Left hindlimb (tissue), 1 donor: ENCODE data around the gene GPER1.

Experiments used
- DNase-seq: peaks from one replicate; pipeline ENCODE4 v3.0.0-alpha.2; 2018

Gene GPER1

DNA sequence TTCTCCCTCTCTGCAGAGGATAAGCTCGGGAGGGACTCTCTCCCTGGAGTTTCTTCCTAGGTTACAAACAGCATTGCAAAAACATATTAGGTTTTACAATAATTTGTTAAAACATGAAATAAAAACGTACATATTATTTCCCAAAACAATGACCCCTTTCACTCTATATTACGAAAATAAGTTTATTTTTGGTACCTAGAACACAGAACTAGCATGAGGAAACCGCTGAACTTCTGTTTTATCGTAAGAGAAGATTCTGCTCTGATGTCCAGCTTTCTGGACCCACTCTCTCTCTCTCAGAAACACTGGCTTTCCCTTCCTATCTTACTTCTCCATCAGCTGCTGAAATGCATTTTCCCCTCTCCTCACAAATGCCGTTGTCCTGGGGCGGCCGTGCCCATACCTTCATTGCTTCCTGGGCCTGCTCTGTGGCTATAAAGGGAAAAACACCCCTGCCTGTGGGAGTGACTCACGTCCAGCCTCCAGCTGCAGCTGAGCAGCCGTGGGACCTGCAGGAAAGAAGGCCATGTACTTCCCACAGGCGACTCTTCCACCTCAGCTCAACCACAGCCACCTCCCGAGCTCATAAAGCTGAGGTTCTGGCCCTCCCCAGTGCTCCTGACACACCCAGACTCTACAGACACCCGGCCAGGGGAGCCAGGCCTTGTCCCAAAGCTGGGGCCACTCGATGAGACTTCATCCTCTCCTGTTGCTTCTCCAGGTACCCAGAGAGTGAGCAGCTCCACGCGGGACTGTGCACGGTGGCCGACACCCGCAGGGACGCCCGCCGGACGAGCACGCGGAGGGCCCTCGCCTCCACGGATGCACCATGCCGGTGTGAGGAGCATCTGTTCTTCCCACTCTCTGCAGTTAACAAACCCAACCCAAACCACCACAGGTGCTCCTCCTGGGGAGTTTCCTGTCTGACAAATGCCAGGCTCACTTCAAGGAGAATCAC is 3.1 kb downstream of the GPER1 start:
- no peak for DNase-seq

DNA sequence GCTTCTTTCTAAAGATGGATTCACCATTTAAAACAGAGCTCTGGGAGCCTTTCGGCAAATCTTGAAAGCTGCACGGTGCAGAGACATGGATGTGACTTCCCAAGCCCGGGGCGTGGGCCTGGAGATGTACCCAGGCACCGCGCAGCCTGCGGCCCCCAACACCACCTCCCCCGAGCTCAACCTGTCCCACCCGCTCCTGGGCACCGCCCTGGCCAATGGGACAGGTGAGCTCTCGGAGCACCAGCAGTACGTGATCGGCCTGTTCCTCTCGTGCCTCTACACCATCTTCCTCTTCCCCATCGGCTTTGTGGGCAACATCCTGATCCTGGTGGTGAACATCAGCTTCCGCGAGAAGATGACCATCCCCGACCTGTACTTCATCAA is 3.7 kb downstream of the GPER1 start:
- no peak for DNase-seq

DNA sequence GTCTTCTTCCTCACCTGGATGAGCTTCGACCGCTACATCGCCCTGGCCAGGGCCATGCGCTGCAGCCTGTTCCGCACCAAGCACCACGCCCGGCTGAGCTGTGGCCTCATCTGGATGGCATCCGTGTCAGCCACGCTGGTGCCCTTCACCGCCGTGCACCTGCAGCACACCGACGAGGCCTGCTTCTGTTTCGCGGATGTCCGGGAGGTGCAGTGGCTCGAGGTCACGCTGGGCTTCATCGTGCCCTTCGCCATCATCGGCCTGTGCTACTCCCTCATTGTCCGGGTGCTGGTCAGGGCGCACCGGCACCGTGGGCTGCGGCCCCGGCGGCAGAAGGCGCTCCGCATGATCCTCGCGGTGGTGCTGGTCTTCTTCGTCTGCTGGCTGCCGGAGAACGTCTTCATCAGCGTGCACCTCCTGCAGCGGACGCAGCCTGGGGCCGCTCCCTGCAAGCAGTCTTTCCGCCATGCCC is 4.3 kb downstream of the GPER1 start:
- no peak for DNase-seq

DNA sequence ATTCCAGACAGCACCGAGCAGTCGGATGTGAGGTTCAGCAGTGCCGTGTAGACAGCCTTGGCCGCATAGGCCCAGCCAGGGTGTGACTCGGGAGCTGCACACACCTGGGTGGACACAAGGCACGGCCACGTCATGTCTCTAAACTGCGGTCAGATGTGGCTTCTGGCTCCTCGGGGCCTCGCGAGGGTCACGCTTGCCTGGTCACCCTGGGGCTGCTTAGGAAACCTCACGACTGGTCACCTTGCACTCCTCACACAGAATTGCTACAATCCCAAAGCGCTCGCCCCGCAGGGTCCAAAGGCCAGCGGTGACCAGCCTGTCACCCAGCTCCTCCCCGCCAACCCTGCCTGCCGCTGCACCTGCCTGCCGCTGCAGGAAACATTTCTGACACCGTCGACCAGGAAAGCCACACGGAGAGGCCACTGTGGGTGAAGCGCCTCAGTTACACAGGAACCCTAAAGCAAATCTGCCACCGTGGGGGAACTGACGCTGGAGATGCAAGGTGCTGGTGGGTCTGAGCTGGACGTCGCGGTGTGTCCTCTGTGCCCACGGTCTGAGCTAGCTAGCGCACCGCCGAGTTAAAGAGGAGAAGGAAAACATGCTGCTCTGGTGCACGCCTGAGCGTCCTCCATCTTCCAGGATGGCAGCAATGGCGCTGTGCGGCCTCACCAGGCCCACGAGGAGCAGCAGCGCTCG is 5.0 kb downstream of the GPER1 start:
- DNase-seq, result no peak

DNA sequence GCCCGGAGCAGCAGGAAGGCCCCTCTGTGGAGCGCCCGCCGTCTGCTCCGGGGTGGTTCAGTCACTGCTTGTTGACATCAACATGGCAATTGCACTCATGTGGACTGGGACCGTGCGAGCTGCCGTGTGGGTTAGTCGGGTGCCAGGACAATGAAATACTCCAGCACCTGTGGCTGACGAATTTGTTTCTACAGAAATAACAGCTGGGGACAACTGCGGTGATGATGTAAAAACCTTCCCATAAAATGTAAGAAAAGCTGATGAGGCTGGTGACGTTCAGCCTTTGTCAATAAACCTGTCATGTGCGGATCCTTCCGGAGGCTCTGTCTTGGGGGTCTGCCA is 5.6 kb downstream of the GPER1 start:
- DNase-seq, result no peak

DNA sequence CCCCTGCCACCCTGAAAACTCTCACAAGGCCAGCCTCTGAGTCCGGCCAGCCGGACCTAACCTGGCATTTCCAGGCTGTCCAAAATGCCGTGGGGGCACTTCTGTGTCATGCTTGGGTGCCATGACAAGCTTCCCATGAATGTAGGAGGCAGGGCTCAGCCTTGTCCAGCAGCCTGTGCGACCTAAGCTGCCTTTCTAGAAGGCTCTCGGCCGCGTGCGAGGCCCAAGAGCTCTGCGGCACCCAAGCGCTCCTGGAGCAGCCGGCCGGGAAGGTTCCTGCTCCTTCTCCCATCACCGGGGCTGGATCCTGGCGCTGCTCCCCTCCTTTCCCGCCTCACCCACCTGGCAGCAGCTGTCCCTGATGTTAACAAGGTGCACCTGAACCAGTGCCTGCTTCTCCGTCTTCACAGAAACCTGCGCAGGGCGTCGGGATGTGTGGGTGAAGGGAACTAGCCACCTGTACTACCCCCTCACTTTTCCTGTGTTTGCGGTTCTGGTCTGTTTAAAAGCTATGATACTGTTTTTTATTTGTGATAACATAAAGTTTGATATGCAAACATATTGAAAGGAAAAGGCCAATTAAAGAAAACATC is 6.1 kb downstream of the GPER1 start:
- DNase-seq, result no peak

DNA sequence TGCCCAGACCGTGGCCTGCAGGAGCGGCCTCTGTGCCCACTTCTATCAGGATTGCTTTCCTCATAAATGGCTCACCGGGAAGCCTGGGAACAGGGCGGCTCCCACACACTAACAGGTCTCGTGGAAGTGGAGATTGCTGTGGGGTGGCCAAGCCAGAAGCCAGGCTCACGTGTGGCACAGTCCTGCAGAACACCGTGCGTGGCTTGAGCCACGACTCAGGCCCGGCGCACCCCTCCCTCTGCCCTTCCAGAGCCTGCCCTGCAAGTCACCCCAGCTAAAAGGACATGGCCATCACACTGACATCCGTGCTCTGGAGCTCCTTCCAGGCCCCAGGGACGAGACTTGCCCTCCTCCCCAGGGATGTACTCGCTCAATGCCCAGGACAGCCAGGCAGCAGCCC is 7.0 kb downstream of the GPER1 start:
- no peak for DNase-seq

DNA sequence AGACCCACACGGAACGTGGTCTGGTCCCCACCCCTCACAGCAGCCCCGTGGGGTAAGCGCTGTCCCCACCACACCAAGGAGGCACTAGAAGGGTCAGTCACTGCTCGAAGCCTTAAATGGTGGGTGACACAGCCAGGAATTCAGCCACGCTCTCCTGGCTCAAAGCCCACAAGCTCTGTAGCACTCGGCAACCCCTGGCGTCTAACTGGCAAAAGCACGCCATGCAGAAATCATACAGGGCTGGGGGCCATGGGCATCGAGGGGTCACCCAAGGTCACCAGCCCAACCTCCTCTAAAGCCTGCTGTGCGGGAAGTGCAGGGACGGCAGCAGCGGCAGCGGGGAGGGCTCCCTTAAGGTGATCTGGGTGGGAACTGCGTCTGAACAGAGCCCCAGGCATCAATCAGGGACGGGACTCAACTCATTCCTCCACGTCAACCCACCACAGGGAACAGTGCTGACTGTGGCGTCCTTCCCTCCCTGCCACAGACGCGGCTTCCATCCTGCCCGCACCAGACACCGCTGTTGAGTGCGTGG is 7.8 kb downstream of the GPER1 start:
- DNase-seq, result no peak

DNA sequence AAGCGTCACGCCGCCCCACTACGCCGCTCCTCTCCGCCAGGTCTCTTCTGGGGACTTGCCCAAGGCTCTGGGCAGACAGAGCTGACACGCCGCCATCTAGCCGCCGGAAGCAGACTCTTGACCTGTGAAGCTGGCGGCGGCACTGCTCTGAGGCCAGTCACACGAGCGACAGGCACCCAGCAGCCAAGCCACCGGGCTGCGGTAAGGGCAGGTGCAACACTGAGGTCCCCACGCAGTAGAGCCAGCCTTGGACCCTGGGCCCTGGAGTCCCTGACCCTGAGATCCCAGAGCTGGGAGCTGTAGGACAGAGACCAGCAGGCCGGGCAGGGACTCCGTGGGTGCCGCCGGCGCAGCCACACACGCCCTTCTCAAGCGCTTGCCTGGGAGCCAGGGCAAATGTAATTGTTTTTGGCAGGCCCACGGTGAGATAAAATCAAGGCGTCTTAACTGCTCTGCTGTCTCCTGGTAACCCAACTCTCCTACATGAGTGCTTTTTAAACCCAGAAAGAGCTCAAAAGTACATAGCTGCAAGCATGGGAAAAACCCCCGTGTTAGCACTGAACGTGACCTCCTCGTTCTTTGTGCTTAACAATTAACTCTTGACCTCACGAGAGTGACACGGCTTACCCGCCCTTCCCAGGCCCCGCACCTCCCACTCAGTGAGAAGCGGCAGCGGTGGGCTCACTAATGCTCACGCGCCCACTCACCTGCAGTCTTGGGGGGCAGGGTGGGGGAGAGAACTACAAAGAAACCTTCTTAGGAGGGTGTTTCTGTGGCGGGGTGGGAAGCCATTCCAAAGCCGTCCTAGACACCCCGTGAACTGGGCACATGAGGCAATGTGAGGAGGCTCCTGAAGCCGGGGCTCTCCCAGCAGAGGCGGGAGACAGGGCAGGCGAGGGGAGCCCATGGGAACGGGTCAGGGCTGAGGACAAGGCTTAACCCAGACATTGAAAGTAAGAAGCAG is 8.5 kb downstream of the GPER1 start:
- DNase-seq, result no peak

DNA sequence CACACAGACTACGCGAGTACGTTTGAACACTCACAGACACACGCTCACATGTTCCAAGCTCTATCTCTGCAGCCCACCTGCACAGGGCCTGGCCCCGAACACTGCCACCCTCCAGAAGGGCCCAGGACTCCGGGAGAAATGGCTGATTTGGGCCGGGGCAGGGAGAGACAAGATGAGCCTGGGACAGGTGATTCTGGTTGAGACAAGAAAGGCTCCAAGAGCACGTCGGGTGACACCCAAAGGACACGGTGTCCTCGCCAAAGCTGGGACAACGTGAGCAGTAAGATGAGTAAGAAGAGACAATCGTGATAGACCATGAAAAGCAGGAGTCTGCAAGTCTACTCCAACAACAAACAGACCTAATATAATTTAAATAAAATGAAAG is 9.2 kb downstream of the GPER1 start:
- no peak for DNase-seq

DNA sequence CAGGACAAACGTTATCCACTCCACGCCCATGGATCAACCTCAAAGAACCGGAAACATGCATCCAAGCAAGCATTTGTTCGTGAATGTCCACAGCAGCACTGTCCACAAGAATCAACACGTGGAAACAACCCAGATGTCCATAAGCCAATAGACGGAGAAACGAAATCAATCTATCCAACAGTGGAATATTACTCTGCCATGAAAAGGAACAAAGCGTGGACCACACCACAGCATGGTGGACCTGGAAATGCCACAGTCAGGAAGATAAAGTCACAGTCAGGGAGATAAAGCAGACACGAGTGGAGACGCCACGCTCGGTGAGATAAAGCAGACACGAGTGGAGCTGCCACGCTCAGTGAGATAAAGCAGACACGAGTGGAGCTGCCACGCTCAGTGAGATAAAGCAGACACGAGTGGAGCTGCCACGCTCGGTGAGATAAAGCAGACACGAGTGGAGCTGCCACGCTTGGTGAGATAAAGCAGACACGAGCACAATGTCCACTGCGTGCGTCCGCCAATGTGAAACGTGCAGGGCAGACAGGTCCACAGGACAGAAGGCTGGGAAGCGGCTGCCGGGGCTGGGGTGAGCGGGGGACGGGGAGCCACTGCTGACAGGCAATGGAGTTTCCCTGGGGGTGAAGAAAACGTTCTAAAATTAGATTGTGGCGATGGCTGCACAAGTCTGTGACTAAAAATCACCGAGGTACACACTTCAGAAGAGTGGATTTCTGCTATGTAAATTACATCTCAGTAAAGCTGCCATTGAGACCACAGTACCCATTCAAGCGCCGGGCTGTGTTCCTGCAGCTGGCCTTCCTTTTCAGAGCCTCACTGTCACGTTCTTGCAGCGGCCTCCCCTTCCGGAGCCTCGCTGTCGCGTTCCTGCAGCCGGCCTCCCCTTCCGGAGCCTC is 10.6 kb downstream of the GPER1 start:
- DNase-seq, result no peak

DNA sequence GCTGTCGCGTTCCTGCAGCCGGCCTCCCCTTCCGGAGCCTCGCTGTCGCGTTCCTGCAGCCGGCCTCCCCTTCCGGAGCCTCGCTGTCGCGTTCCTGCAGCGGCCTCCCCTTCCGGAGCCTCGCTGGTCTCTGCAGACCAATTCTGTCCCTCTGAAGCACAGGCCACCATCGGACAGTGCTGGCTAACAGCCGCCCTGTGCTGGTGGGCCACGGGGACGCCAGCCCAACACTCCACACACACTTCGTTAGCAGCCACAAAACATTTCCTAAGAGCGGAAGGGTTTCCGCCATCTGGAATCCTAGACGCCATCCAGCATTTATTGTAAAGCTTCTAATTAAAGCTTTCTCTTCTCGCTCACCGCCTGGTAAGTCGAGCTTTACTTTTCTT is 11.2 kb downstream of the GPER1 start:
- DNase-seq, result no peak

DNA sequence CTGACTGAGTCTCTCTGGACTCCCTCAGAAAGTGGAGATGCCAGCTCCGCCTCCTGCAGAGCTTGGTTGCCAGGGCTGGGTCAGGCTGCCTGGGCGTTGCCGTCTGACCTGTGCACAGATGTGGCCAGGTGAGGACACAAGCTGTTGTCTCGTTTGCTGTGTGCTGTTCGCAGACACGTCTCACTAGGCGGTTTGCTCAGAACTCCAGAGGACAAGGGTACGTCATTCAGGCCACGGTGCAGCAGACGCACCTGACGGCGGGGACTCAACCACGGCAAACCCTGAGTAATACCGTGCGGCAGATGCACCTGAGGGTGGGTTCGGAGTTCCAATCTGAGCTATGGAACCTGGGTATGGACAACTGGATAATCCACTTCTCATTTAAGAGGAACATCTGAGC is 11.7 kb downstream of the GPER1 start:
- DNase-seq, result no peak

DNA sequence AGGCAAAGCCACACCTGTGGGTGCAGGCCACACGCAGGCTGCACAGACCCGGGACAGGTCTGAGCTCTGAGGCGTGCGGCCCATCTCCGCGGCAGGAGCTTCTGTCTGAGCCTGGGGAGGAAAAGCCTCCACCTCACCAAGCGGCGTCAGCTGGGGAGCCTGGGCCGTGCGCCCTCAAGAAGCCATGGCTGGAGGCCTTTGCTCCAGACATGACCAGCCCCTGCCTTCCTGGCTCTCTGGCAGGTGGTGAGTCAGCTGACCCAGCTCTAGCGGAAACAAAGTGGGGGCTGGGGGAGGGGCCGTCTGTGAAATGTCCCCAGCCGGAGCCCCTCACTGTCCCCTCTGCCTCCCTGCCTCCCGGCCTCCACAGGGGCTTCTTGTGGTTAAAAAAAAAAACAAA is 12.5 kb downstream of the GPER1 start:
- DNase-seq, result no peak

DNA sequence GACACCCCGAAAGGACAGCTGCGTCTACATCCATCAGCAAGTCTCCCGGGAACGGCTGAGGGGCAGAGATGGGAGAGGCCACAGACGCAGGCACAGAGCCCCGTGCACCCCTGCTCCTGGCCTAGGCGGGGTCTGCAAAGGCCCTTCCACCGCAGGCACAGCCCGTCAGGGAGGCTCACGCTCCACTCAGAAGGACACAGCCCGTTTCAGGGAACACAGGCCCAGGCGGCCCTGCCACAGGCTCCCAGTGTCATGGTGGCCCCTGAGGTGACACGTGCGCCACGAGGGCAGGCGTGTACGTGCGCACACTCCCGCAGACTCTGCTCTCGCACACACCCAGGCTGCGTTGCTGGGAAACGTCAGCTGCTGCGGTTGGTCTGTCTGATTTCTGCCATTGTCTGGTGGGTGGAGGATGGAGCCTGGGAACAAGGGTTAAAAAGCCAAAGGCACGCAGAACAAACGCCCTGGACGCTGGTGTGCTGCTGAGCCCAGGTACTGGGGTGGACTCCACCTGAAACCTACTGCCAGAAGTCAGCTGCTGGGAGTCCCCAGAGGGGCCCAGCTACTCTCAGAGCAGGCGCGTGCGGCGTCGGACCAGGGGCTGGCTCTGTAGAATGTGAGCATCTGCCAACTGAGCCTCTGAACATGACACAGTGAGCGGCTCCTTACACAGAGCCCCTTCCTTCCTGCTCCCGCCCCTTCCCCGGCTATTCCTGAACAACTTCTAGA is 13.1 kb downstream of the GPER1 start:
- no peak for DNase-seq

DNA sequence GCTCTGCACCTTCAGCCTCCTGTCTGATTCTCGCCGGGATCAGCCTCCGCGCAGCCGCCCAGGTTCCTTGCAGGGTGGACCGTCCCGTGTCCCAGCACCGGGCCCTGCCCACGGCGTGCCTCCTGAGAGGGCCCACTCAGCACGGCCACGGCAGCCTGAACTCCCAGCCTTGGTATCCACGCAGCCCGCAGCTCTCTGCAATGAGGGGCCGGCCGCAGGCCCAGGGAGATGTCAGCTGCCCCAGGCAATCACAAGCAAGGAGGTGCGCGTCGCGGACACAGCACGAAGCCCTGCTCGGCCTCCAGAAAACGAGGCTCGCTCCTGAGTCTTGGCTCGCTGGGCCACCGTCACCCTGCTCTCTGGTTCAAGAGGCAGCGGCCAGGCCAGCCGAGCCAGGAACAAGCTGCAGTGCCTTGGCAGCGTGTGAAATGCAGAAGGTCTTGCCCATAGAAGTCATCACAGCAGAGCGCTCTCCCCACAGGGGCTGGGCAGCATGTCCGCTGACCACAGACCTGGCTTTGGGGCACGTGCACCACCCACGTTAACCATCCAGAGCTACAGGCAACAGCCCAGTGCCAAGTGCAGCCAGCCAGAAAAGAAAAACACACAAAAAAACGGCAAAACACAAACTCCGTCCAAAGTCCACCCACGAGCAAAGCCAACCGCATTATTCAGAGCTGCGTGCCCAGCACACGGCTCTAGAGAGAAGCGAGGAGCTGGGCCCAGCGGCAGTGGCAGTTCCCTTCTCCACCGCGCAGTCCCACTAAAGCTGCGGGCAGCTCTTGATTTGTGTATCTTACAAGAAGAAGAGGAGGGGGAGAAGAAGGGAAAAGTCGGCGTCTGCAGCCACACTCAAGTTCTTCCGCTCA is 13.9 kb downstream of the GPER1 start:
- no peak for DNase-seq

DNA sequence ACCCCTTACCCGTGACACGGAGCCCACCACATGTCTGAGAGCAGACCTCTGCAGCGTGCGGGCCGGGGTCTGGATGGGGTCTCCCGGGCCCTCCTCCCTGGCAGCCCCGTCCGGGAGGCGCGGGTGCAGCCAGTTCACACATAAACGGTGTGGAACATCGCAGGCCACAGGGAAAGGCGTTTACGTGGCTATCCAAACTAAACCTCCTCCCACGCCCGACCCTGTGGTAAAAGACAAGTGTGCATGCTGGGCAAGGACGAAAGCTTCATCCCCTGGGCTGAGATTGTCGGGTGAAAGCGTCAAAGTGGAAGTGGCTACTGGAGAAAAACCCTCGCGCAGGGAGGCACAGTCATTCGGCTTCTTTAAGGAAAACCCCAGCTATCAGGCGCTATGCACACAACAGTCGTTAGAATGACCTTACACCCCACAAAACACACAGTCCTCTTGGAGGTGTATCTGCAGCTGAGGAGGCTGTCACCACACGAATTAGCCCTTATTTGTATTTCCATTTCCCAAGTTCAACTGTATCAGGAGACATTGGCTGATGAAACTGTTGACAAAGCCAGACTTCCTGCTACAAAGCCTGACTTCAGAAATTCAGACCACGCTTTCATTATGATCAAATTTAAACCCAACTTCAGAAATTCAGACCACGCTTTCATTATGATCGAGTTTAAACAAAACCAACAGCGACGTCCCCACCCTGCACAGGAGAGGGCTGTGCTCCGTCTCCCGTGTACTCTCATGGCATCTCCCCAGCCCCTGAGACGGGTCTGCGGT is 15.3 kb downstream of the GPER1 start:
- DNase-seq, result no peak

DNA sequence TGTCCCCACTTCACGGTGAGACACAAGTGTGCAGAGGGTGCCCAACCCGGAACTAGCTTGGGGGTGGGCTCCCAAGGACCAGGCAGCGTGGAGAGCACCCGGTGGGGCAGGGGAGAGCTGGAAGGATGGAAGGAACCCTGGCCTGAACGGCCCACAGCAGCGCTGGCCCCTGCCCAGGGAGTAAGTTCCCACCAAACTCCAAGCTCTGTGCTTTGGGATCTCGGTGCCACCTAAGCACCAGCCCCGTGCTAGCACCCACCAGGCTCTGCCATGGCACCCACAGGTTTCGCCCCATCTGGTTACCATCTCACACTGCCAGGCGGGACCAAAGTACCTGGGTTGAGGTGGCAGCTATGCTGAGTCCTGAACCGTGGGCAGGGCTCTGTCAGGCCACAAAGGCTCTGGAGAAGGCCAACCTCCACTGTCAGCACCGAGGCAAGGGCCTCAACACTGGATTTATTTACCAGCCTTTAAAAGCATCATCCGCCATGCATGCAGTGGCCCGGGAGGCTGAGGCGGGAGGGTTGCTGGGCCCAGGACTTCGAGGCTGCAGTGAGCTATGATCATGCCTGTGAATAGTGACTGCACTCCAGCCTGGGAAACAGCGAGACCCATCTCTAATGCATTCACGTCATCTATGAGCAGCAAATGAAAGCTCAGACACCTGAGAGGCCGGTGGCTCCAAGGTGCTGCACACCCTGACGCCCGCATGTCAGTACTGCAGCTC is 16.0 kb downstream of the GPER1 start:
- no peak for DNase-seq
